ENCODE data around the gene HOXA13.

HOXA13 gene

DNA sequence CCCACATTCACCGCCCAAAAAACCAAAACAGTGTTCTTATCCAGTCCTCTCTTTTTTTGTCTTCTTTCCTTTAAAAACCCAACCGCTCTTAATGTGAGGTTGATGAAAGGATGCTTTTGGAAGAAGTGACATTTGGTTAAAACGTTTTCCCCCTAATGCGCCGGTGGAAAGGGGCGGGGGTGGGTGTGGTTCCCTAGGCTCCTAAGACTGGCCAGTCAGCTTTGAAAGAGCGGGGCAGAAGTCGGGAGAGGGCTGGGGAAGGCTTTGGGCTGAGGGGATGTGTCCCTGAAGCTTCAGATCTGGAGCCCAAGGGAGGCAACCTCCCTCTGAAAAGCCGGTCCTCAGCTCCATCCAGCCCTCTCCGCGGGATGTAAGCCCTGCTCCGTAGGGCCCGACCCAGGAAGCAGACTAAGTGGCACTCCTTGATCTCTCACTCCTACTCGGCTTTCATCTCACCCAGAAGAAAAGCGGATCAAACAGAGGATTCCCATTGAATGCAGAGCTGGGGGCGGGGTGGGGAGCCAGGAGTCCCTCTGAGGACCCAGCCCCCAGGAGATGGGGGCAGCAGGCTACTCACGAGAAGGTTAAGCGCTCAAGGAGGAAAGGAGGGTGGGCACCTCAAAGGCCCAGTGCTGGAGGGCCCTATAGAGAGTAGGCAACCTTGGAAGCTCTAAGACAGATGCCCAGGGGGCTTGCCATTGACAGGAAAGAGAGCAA, 40.3 kb upstream of the HOXA13 start:
- Histone ChIP-seq H2BK5ac (ENCODE audit: low read depth, low read length, poor library complexity) (no peak overlapping the region), H2BK120ac (ENCODE audit: insufficient read depth, low read length, poor library complexity) (no peak overlapping the region), H2AK5ac (ENCODE audit: low read length) (peak overlapping the region; percentile 11), H3K4ac (ENCODE audit: low read depth, low read length) (no peak overlapping the region), H3K79me2 (ENCODE audit: control insufficient read depth, insufficient read depth, low read length, poor library complexity) (peaks cover 4% of the 10 kb centered on the region), H4K12ac (ENCODE audit: low read depth, low read length) (no peak overlapping the region), H3K14ac (ENCODE audit: low read length) (no peak overlapping the region), H3K27ac (ENCODE audit: low read depth, low read length) (no peak overlapping the region), H3K4me2 (ENCODE audit: low read length) (peak overlapping the region; percentile 48), H3K9ac (ENCODE audit: low read length) (no peak overlapping the region), H3K18ac (ENCODE audit: low read length) (no peak overlapping the region), H3K27me3 (ENCODE audit: insufficient read depth, low read length) (peaks cover 67% of the 10 kb centered on the region), H3K9me3 (ENCODE audit: insufficient read depth, low read depth, low read length) (peaks cover 9% of the 10 kb centered on the region), H3K23ac (ENCODE audit: low read length) (no peak overlapping the region), H2AFZ (ENCODE audit: insufficient read depth, low read length, poor library complexity) (no peak overlapping the region), H3K79me1 (ENCODE audit: low read length) (peaks cover 7% of the 10 kb centered on the region), H3K36me3 (ENCODE audit: control insufficient read depth in 1 of 2, insufficient read depth in 2 of 2, low read length in 2 of 2) (no peaks in the 10 kb centered on the region), H4K91ac (ENCODE audit: low read depth, low read length) (no peak overlapping the region), H4K8ac (ENCODE audit: low read depth, low read length) (no peak overlapping the region), H3K4me3 (ENCODE audit: low read depth, low read length) (no peak overlapping the region), H2BK12ac (ENCODE audit: low read length) (no peak overlapping the region), H3K4me1 (ENCODE audit: control insufficient read depth in 1 of 2, insufficient read depth in 2 of 2, low read length in 2 of 2) (peaks cover 11 to 42% of the 10 kb centered on the region in 2 experiments)
- DNase-seq: no peak
- no CpG with 5 or more reads among the region's 18 CpGs for WGBS (ENCODE audit: extremely low coverage, insufficient coverage, insufficient read length)

DNA sequence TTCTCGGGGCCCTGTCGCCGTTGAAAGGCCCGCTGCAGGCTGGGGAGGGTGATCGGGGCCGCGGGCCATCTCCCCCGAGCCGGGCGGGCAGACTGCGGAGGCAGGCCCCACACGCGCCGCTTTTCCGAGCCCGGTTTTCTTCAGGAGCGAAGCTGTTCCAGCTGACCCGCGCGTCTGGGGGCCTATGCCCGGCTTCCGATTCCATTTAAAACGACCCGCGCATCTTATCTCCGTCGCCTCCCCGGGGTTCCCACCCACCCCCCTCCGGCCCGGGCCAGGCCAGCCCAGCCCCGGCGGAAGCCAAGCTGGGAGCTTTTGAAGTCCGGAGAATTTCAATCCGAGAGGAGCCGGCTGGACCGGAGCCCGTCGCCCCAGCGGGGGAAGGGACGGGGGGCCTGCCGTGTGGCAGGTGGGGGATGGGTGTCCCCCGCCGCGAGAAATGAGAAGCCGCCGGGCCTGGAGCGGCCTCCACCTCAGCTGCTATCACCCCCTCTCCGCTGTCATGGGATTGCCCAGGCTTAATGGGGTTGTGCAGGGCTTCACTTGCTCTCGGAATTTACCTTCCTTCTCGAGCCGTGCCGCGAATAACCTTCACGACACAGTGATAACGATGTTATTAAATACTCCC, 39.6 kb upstream of the HOXA13 start:
- DNase-seq: no peak
- no CpG with 5 or more reads among the region's 55 CpGs for WGBS (ENCODE audit: extremely low coverage, insufficient coverage, insufficient read length)
- Histone ChIP-seq H3K79me1 (ENCODE audit: low read length) (peaks cover 7% of the 10 kb centered on the region), H3K4me3 (ENCODE audit: low read depth, low read length) (no peak overlapping the region), H3K4me2 (ENCODE audit: low read length) (peak overlapping the region; percentile 48), H4K8ac (ENCODE audit: low read depth, low read length) (no peak overlapping the region), H3K36me3 (ENCODE audit: control insufficient read depth in 1 of 2, insufficient read depth in 2 of 2, low read length in 2 of 2) (no peaks in the 10 kb centered on the region), H3K79me2 (ENCODE audit: control insufficient read depth, insufficient read depth, low read length, poor library complexity) (peaks cover 4% of the 10 kb centered on the region), H2AFZ (ENCODE audit: insufficient read depth, low read length, poor library complexity) (peak overlapping the region; percentile 21), H4K91ac (ENCODE audit: low read depth, low read length) (peak overlapping the region; percentile 86), H4K12ac (ENCODE audit: low read depth, low read length) (no peak overlapping the region), H3K27me3 (ENCODE audit: insufficient read depth, low read length) (peaks cover 61% of the 10 kb centered on the region), H3K4me1 (ENCODE audit: control insufficient read depth in 1 of 2, insufficient read depth in 2 of 2, low read length in 2 of 2) (peaks cover 9 to 38% of the 10 kb centered on the region in 2 experiments), H2BK5ac (ENCODE audit: low read depth, low read length, poor library complexity) (peak overlapping the region; percentile 20), H2BK120ac (ENCODE audit: insufficient read depth, low read length, poor library complexity) (peak overlapping the region; percentile 58), H2AK5ac (ENCODE audit: low read length) (no peak overlapping the region), H3K9me3 (ENCODE audit: insufficient read depth, low read depth, low read length) (peaks cover 2% of the 10 kb centered on the region), H2BK12ac (ENCODE audit: low read length) (peak overlapping the region; percentile 13), H3K4ac (ENCODE audit: low read depth, low read length) (no peak overlapping the region), H3K27ac (ENCODE audit: low read depth, low read length) (no peak overlapping the region), H3K14ac (ENCODE audit: low read length) (no peak overlapping the region), H3K23ac (ENCODE audit: low read length) (no peak overlapping the region), H3K18ac (ENCODE audit: low read length) (no peak overlapping the region), H3K9ac (ENCODE audit: low read length) (no peak overlapping the region)

- Histone ChIP-seq H3K9ac (ENCODE audit: low read length) (no peak overlapping the region), H3K79me2 (ENCODE audit: control insufficient read depth, insufficient read depth, low read length, poor library complexity) (peaks cover 4% of the 10 kb centered on the region), H2BK12ac (ENCODE audit: low read length) (peak overlapping the region; percentile 78), H2AK5ac (ENCODE audit: low read length) (no peak overlapping the region), H3K14ac (ENCODE audit: low read length) (no peak overlapping the region), H4K8ac (ENCODE audit: low read depth, low read length) (no peak overlapping the region), H3K27ac (ENCODE audit: low read depth, low read length) (no peak overlapping the region), H3K23ac (ENCODE audit: low read length) (no peak overlapping the region), H3K36me3 (ENCODE audit: control insufficient read depth in 1 of 2, insufficient read depth in 2 of 2, low read length in 2 of 2) (no peaks in the 10 kb centered on the region), H3K79me1 (ENCODE audit: low read length) (peaks cover 7% of the 10 kb centered on the region), H4K12ac (ENCODE audit: low read depth, low read length) (no peak overlapping the region), H4K91ac (ENCODE audit: low read depth, low read length) (peak overlapping the region; percentile 86), H2BK5ac (ENCODE audit: low read depth, low read length, poor library complexity) (peak overlapping the region; percentile 20), H3K27me3 (ENCODE audit: insufficient read depth, low read length) (peaks cover 55% of the 10 kb centered on the region), H3K4me2 (ENCODE audit: low read length) (peak overlapping the region; percentile 48), H3K18ac (ENCODE audit: low read length) (no peak overlapping the region), H3K4ac (ENCODE audit: low read depth, low read length) (no peak overlapping the region), H3K4me3 (ENCODE audit: low read depth, low read length) (no peak overlapping the region), H3K4me1 (ENCODE audit: control insufficient read depth in 1 of 2, insufficient read depth in 2 of 2, low read length in 2 of 2) (peaks cover 9 to 38% of the 10 kb centered on the region in 2 experiments), H2AFZ (ENCODE audit: insufficient read depth, low read length, poor library complexity) (peak overlapping the region; percentile 21), H3K9me3 (ENCODE audit: insufficient read depth, low read depth, low read length) (peaks cover 2% of the 10 kb centered on the region), H2BK120ac (ENCODE audit: insufficient read depth, low read length, poor library complexity) (peak overlapping the region; percentile 58)
- no CpG with 5 or more reads among the region's 15 CpGs for whole genome bisulfite sequencing (ENCODE audit: extremely low coverage, insufficient coverage, insufficient read length)
- no peak for DNase-seq
These were observed 39.1 kb upstream of the HOXA13 start for GRCh38 chr7:27238979-27239386.

DNA sequence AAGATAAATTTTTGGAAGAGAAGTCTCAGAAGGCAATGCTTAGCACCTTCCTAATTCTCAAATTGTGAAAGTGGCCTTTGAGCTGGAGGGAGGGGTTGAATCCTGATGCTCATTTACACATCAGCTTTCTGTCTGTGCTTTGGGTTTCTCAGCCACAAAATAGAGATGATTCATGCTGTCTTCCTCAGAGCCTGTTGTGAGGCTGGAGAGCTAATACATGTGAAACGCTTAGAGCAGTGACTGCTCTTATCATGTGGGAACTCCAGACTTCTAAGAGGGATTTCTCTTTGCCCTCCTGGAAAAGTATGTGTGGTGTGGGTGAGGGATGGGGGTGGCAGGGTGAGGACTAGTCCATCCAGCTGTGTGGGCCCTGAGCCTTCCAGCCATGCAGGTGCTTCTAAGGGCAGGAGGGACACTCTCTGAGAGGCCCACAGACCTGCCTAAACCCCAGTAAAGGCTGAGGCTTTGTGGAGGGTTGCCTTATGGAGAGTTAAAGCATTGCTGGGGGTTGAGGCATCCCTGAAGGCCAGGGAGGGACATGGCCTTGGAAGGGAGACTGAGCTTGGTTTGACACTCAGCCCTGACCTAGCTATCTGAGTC, 37.9 kb upstream of the HOXA13 start:
- Histone ChIP-seq H2BK5ac (ENCODE audit: low read depth, low read length, poor library complexity) (no peak overlapping the region), H3K9me3 (ENCODE audit: insufficient read depth, low read depth, low read length) (peaks cover 2% of the 10 kb centered on the region), H3K79me1 (ENCODE audit: low read length) (peaks cover 7% of the 10 kb centered on the region), H3K4ac (ENCODE audit: low read depth, low read length) (no peak overlapping the region), H4K8ac (ENCODE audit: low read depth, low read length) (no peak overlapping the region), H3K27me3 (ENCODE audit: insufficient read depth, low read length) (peaks cover 44% of the 10 kb centered on the region), H3K23ac (ENCODE audit: low read length) (peak overlapping the region; percentile 63), H2BK120ac (ENCODE audit: insufficient read depth, low read length, poor library complexity) (no peak overlapping the region), H3K4me3 (ENCODE audit: low read depth, low read length) (no peak overlapping the region), H3K14ac (ENCODE audit: low read length) (no peak overlapping the region), H3K18ac (ENCODE audit: low read length) (no peak overlapping the region), H4K12ac (ENCODE audit: low read depth, low read length) (no peak overlapping the region), H2AK5ac (ENCODE audit: low read length) (no peak overlapping the region), H3K36me3 (ENCODE audit: control insufficient read depth in 1 of 2, insufficient read depth in 2 of 2, low read length in 2 of 2) (no peaks in the 10 kb centered on the region), H3K79me2 (ENCODE audit: control insufficient read depth, insufficient read depth, low read length, poor library complexity) (peaks cover 4% of the 10 kb centered on the region), H4K91ac (ENCODE audit: low read depth, low read length) (no peak overlapping the region), H3K27ac (ENCODE audit: low read depth, low read length) (peak overlapping the region; percentile 5), H3K4me2 (ENCODE audit: low read length) (no peak overlapping the region), H2AFZ (ENCODE audit: insufficient read depth, low read length, poor library complexity) (no peak overlapping the region), H3K9ac (ENCODE audit: low read length) (no peak overlapping the region), H3K4me1 (ENCODE audit: control insufficient read depth in 1 of 2, insufficient read depth in 2 of 2, low read length in 2 of 2) (peaks cover 8 to 34% of the 10 kb centered on the region in 2 experiments), H2BK12ac (ENCODE audit: low read length) (peak overlapping the region; percentile 3)
- WGBS (ENCODE audit: extremely low coverage, insufficient coverage, insufficient read length): no CpG with 5 or more reads among the region's 1 CpG
- no peak for DNase-seq
